SHP77 treated with DMSO at 0.1 percent for 48 hours (cell line): ENCODE data around the gene CRYBB2.
"Not testable (repeated sequence)": the region's sequence is repeated elsewhere in the genome, so short reads cannot be mapped to it uniquely, and the experiment has no call there.

Source experiments
- DNase-seq: peaks from one replicate; lab custom pipeline; 2025; lab: John Stamatoyannopoulos, UW

Gene CRYBB2

DNA sequence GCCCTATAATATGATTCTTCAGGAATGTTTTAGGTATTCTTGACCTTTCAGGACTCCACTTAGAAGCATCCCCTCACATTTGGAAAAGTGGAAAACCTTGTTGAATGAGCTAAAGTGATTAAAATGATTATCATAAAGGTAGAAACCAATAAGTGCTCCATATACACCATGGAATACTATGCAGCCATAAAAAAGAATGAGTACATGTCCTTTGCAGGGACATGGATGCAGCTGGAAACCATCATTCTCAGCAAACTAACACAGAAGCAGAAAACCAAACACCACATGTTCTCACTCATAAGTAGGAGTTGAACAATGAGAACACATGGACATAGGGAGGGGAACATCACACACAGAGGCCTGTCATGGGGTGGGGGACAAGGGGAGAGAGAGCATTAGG lies 14.3 kb downstream of the CRYBB2 start:
- DNase-seq, result not testable (repeated sequence)

GRCh38 chr22:25235547-25236290 lies 16.3 kb downstream of the CRYBB2 start:
- peak; percentile 42 for DNase-seq

DNA sequence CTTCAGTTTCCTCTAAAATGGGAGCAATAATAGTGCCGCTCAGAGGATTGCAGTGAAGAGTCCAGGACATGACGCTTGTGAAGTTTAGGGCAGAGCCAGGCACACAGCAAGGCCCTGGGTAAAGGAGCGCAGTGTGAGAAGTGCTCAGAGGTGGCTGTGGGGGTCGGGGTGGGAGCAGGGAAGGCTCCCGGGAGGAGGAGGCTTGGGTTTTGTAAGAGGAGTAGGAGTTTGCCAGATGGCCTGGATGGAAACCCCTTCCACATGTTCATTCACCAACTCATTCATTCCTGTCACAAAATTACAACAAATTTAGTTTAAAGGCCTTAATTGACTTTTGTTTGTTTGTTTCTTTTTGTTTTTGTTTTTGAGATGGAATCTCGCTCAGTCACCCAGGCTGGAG lies 17.0 kb downstream of the CRYBB2 start:
- no peak for DNase-seq

DNA sequence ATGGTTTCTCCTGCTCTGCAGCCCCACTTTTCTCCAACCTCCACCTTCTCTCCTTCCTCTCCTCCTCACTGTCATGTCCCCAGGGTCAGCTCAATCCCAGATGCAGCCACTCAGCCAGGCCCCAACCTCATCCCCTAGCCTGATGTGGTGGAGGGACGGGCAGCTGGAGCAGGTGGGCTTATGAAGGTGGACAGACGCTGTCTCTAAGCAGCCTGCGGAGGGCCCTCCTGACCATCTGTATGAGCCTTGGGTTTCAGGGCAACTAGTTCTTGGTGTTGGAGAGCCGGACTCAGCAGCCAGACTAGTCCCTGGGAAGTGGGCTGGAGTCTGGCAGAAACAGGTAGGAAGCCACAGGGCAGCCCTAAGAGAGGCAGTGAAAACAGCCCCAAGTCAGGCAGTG lies 18.1 kb downstream of the CRYBB2 start:
- DNase-seq, result no peak

- not testable (repeated sequence) for DNase-seq
Measured at GRCh38 chr22:25238058-25238457, 18.6 kb downstream of the CRYBB2 start.

DNA sequence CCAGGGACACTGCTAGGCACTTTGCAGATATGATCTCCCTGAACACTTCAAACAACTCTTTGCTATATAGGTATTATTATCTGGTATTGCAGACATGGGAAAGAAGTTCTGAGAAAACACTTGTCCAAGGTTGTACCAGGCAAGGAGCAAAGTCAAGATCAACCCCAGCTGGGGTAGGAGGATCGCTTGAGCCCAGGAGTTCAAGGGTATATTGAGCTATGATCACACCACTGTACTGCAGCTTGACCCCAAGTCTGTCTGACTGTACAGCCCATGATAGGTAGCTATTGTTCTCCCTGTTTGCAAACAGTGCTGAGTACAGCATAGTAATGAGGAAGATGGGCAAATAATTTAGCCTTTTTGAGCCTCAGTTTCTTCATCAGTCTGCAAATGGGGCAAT lies 35.7 kb downstream of the CRYBB2 start:
- DNase-seq, result not testable (repeated sequence)

DNA sequence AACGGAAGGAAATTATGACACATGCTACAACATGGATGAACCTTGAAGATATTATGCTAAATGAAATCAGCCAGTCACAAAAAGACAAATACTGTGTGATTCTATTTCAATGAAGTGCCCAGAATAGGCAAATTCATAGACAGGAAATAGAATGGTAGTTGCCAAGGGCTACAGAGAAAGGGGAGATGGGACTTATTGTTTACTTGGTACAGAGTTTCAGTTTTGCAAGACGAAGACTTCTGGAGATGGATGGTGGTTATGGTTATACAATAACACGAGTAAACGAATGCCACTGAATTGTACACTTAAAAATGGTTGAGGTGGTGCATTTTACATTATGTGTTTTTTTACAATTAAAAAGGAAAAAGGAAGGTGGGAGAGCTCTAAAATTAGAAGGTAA lies 48.1 kb downstream of the CRYBB2 start:
- not testable (repeated sequence) for DNase-seq

DNA sequence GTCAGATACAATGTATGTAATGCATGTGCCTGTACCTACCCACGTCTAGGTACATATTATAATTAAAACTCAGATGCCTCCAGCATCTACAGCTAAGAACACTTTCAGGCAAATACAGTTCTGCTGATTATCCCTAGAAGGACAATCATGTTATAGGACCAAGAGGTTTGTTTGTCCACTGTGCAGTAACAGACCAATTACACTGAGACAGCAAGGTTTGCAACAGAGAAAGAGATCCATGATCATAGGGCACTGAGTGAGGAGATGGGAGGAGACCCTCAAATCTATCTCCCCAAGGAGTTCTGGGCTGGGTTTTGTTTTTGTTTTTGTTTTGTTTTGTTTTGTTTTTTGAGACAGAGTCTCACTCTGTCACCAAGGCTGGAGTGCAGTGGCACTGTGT lies 49.5 kb downstream of the CRYBB2 start:
- DNase-seq, result not testable (repeated sequence)

GRCh38 chr22:25270061-25270460 lies 50.6 kb downstream of the CRYBB2 start:
- DNase-seq, result not testable (repeated sequence)

DNA sequence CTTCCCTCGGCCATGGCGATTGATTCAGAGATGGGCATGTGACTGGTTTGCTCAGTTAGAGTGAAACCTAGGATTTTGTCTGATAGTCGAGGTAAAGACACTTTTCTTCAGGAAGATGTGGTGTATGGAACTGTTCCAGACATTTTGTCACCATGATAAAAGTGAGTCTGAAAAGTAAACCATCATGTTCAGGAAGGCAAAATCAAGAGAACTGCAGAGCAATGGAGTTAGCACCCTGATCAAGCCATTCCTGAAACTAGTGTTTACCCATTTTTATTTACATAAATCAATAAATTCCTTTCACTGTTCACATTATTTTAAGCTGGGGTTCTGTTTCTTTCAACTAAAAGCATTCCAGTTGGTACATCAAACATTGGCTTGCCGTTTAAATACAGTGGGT lies 53.8 kb downstream of the CRYBB2 start:
- not testable (repeated sequence) for DNase-seq

DNA sequence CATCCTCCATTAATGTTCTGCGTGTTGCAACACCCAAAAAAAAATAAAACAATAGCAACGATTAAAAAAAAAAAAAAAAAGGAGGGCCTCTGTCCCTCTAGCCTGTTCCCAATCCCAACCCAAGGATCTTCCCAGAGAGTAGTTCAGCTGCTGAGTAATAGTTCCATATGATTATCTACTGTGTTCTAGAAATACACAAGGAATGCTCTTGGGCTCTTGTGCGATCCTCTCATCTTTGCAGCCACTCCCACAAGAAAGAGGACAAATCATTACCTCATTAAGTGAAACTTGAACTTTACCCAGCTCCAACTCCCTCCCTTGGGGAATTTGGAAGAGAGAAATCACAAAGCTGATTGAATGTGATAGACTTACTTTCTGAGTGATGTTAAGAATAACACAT lies 54.5 kb downstream of the CRYBB2 start:
- not testable (repeated sequence) for DNase-seq

DNA sequence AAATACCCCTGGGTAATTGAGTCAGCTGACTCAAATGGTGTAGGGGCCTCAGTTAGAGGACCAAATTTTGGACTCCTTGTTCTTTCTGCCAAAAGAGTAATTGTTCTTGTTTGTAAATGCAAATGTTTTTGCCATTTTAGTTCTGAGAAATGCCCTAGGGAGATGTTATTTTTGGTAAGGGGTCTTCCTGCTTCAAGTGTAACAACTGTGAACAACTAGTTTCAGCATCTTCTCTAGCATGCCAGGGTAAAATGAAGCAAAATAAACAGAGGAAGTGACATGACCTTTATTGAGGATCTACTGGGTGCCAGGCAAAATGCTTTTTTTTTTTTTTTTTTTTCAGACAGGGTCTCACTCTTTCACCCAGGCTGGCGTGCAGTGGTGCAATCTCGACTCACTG lies 60.7 kb downstream of the CRYBB2 start:
- not testable (repeated sequence) for DNase-seq
